NCI-H1694 treated with DMSO at 0.1 percent for 48 hours (cell line): ENCODE measurements around the gene CYP2A6.

Experiments
- DNase-seq: peaks from one replicate; lab custom pipeline; 2025; lab: John Stamatoyannopoulos, UW

The CYP2A6 gene

GRCh38 chr19:40802300-40803169, 47.7 kb downstream of the CYP2A6 start:
- no peak for DNase-seq

- no peak for DNase-seq
Measured at GRCh38 chr19:40801426-40802299, 48.6 kb downstream of the CYP2A6 start.

- DNase-seq: no peak
Measured at GRCh38 chr19:40800997-40801377, 49.3 kb downstream of the CYP2A6 start.

GRCh38 chr19:40800339-40800996, 49.8 kb downstream of the CYP2A6 start:
- no peak for DNase-seq

GRCh38 chr19:40799558-40800338, 50.5 kb downstream of the CYP2A6 start:
- DNase-seq: no peak

- peak; percentile 96 for DNase-seq
Measured at GRCh38 chr19:40798683-40799557, 51.3 kb downstream of the CYP2A6 start, which contains the start of gene EGLN2. EGLN2 (plus strand) TSS chr19:40799191; CDS start chr19:40800573, 1,382 bp downstream.

- DNase-seq: no peak
Measured at GRCh38 chr19:40797963-40798682, 52.1 kb downstream of the CYP2A6 start.

- no peak for DNase-seq
Measured at GRCh38 chr19:40797166-40797962, 52.9 kb downstream of the CYP2A6 start.
